Ishikawa (cell line): ENCODE results near the gene FARS2.

Experiments
- CEBPB ChIP-seq: IDR thresholded peaks from 2 replicates; pipeline ENCODE4 v1.6.1; 2012
- CREB1 ChIP-seq: IDR thresholded peaks from 2 replicates; pipeline ENCODE4 v1.6.1; 2012; ENCODE audit warnings: low read depth
- EGR1 ChIP-seq: IDR thresholded peaks from 2 replicates; pipeline ENCODE4 v1.6.1; 2012
- EP300 ChIP-seq: IDR thresholded peaks from 2 replicates; pipeline ENCODE4 v1.6.1; 2012; ENCODE audit warnings: borderline replicate concordance
- FOXM1 ChIP-seq: IDR thresholded peaks from 2 replicates; pipeline ENCODE4 v1.6.1; 2012; ENCODE audit warnings: low read depth, borderline replicate concordance
- MAX ChIP-seq: IDR thresholded peaks from 2 replicates; pipeline ENCODE4 v1.6.1; 2012
- NFIC ChIP-seq: IDR thresholded peaks from 2 replicates; pipeline ENCODE4 v1.6.1; 2012
- RAD21 ChIP-seq: IDR thresholded peaks from 2 replicates; pipeline ENCODE4 v1.6.1; 2012; ENCODE audit warnings: low read depth
- REST ChIP-seq: IDR thresholded peaks from 2 replicates; pipeline ENCODE4 v1.6.1; 2012; ENCODE audit warnings: low read depth, mild to moderate bottlenecking
- TAF1 ChIP-seq: IDR thresholded peaks from 2 replicates; pipeline ENCODE4 v1.6.1; 2012; ENCODE audit warnings: low read depth, mild to moderate bottlenecking
- TCF12 ChIP-seq: IDR thresholded peaks from 2 replicates; pipeline ENCODE4 v1.6.1; 2012; ENCODE audit warnings: low read depth
- TEAD4 ChIP-seq: IDR thresholded peaks from 2 replicates; pipeline ENCODE4 v1.6.1; 2012
- USF1 ChIP-seq: IDR thresholded peaks from 2 replicates; pipeline ENCODE4 v1.6.1; 2012
- YY1 ChIP-seq: IDR thresholded peaks from 2 replicates; pipeline ENCODE4 v1.6.1; 2012; ENCODE audit warnings: low read depth
- ZBTB7A ChIP-seq: IDR thresholded peaks from 2 replicates; pipeline ENCODE4 v1.6.1; 2012; ENCODE audit warnings: low read depth

The FARS2 gene

GRCh38 chr6:5663259-5663658, 401.9 kb downstream of the FARS2 start:
- TF ChIP-seq ZBTB7A, result no peak
- no peak for TF ChIP-seq TEAD4
- no peak for TF ChIP-seq RAD21
- TF ChIP-seq TCF12, result no peak
- TF ChIP-seq CEBPB, result no peak
- TF ChIP-seq YY1, result no peak
- TF ChIP-seq NFIC, result no peak

GRCh38 chr6:5663739-5664138, 402.4 kb downstream of the FARS2 start:
- TF ChIP-seq MAX (no peak), ZBTB7A (no peak), CREB1 (no peak), TEAD4 (no peak), TAF1 (no peak)

GRCh38 chr6:5664149-5664548, 402.8 kb downstream of the FARS2 start:
- TF ChIP-seq RAD21 (no peak), ZBTB7A (no peak), CREB1 (no peak), YY1 (no peak), FOXM1 (no peak), TEAD4 (no peak), TCF12 (no peak), NFIC (no peak), MAX (no peak), EP300 (no peak), USF1 (no peak), EGR1 (no peak), CEBPB (no peak)

- no peak for TF ChIP-seq EGR1
- TF ChIP-seq FOXM1, result no peak
Measured at GRCh38 chr6:5665173-5665572, 403.9 kb downstream of the FARS2 start.

- TF ChIP-seq TAF1 (no peak), TCF12 (no peak), REST (no peak), YY1 (no peak), EGR1 (no peak), FOXM1 (no peak), USF1 (no peak), CEBPB (no peak), NFIC (no peak), ZBTB7A (no peak), CREB1 (no peak), RAD21 (no peak), EP300 (no peak), MAX (no peak), TEAD4 (no peak)
Measured at GRCh38 chr6:5665667-5666066, 404.4 kb downstream of the FARS2 start.

- TF ChIP-seq USF1, result no peak
- no peak for TF ChIP-seq TEAD4
- TF ChIP-seq MAX, result no peak
- no peak for TF ChIP-seq RAD21
- no peak for TF ChIP-seq EP300
- TF ChIP-seq ZBTB7A, result no peak
- no peak for TF ChIP-seq TAF1
- TF ChIP-seq FOXM1, result no peak
- TF ChIP-seq TCF12, result no peak
- no peak for TF ChIP-seq EGR1
- no peak for TF ChIP-seq CEBPB
- no peak for TF ChIP-seq NFIC
- TF ChIP-seq YY1, result no peak
- no peak for TF ChIP-seq CREB1
- no peak for TF ChIP-seq REST
Measured at GRCh38 chr6:5666695-5667094, 405.4 kb downstream of the FARS2 start.
